ENCODE results near the gene MAPK12. TPM values are rescaled to one million over a fixed set of nuclear protein-coding genes. Genes with fewer than 3 reads are reported as not detected.

The MAPK12 gene
- total RNA-seq, 1 donor from 2014 or later = 11.4 TPM

DNA sequence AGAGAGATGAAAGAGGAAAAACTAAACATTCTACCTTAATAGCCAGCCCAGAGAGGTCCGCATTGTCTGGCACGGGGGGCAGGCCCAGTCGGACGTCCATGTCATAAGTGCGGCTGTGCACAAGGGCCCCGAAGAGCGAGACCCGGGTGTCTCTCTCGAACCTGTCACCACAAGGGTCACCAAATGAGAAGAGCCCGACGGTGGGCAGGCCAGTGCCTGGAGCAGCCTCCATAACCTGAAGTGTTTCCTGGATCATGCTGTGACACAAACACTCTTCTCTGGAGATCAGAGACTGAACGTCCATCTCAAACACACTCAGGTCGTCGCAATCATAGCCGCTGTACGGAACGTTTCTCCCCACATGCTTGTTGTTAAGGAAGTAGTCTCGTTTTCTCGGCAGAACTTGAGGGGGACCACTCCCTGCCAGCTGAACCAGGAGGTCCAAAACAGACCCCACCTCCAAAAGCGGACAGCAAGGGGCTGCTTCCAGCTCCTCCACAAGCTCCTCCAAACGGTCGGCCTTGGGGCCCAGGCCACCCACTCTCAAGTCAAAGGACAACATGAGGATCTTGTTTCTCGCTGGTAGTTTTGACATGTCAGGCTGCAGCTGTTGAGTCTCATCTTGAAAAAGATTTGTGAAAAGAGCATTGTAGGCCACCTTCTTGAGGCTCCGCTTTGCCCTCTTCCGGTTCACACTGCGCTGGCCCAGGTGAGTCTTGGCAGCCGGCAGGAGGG, 17.6 kb downstream of the MAPK12 start:
- no peak for FAIRE-seq
- DNase-seq (ENCODE audit: low spot score in 2 of 2) = no peak

DNA sequence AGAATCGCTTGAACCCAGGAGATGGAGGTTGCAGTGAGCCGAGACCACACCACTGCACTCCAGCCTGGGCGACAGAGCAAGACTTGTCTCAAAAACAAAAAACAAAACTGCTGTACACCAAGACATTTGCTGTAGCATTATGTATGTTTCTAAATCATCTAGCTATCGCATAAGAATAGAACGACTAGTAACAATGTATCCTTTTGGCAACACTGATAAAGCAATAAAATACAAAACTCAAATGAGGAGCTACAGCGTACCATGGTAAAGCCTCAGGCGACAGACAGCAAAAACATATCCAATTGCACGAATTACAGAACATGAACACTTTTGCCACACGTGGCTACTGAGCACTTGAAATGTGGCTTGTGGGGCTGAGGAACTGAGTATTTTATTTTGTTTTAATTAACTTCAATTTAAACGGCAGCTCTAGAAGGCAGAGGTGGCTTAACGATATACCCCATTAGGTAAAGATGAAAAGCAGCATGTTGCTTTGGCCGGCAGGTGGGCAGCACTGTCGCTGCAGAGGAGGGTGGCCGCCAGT, 19.0 kb downstream of the MAPK12 start:
- FAIRE-seq = no peak
- no peak for DNase-seq (ENCODE audit: low spot score in 2 of 2)

DNA sequence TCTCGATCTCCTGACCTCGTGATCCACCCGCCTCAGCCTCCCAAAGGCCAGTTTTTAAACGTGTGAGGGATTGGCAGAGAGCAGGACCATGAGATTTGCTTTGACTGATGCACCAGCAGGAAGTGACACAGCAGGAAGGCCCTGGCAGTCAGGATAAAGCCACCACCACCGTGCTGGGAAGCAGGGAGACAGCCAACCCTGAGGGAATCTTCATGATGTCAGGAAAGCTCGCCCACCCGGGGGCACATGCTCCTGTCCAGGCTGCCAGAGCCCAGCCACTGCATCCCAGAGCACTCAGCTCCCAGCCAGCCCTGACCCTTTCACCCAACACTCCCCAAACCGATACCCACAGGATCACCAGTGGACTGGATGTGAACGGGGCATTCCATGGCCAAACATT, 22.7 kb downstream of the MAPK12 start:
- no peak for DNase-seq (ENCODE audit: low spot score in 2 of 2)

DNA sequence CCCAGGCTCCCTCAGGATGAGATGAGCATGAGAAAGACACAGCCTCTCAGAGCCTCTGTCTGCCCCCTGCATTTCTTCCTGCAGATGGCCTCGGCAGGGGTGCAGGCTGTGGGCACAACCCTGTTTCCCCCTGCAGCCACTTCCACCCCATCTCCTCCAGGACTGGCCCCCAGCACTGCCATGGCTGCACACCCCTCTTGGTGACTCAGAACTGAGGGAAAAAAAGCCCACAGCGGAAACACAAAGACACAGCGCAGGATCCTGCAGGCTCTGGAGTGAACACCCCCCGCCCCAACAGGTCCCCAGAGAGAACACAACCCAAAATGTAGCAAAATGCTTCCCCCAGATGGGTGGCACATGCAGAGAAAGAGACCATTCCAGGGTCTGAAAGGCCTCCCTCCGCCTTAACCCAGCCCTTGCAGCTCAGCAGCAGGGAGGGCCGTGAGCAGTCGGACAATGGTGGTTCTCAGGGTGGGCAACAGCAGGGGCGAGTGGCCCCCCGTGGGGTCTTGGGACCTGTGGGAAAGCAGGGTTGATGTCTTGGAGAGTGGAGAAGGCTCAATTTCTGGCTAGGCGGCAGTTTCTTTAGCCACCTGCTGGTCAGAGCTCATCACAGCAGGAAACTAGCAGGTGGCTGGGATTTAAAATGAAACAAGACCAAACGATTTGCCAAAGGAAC, 24.6 kb downstream of the MAPK12 start:
- DNase-seq (ENCODE audit: low spot score in 2 of 2) = no peak
- FAIRE-seq = no peak

More for the DNA sequence above, 22.7 kb downstream of the MAPK12 start:
- no peak for FAIRE-seq

DNA sequence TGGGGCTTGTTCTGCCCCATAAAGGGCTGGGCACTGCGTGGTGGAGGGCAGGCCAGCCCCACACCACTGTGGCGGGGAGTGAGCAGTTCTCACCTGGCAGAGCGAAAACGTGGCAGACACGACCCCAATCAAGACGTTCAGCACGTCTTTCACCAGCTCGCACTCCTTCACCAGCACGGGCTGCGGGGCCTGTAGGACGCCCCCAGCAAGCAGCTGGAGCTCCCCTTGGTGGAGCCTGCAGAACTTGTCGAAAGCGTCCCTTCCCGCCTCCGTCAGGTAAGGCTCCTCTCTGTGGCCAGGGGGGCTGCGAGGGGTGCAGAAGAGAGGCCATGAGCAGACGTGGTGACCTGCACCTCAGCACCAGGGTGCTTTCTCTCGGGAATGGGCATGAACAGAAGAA, 28.3 kb downstream of the MAPK12 start:
- FAIRE-seq (no peak), DNase-seq (ENCODE audit: low spot score in 2 of 2) (no peak)

DNA sequence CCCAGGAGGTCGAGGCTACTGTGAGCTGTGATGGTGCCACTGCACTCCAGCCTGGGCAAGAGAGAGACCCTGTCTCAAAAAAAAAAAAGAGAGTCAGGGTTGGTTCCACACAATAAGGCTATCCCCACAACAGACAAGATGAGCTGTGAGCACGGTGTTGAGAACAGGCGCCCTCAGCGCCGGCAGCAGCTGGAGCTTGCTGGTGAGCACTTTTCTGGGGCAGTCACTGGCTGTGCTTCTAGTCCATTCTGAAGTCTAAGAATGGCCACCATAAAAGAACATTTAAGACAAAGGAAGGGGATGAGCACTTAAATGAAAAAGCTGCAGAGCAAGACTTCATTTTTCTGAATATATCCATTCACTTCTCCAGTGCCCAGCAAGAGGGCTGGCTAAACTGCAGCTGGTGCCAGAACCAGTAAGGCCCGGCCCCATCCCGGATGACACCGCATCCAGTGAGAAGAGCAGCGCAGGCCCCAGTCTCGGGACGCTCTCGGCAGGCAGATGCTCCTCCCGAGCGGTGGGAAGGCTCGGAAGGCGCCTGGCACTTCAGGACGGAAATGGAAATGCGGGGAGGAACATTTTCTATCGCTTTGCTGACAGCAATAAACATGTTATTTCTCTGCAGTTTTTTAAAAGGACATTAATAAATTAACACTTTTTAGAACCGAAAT, 28.9 kb downstream of the MAPK12 start:
- DNase-seq (ENCODE audit: low spot score in 2 of 2) (no peak), FAIRE-seq (no peak)

DNA sequence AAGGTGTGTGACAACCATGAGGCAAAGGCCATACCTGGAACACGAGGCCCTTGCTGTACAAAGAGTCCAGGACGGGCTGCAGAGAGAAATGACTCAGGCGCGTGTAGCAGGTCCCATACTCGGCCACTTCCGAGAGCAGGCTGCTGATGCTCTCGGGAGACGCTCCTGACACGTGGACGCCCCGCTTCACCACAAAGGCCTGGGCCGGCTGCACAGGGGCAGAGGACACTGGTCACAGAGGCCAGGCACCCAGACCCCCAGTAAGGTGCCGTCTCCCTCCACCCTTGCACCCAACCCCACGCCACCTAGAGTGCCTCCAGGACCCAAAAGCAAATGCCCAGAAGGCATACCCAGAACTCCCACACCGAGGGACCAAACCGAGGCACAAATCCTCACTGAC, 32.1 kb downstream of the MAPK12 start:
- DNase-seq (ENCODE audit: low spot score in 2 of 2) (no peak), FAIRE-seq (no peak)

DNA sequence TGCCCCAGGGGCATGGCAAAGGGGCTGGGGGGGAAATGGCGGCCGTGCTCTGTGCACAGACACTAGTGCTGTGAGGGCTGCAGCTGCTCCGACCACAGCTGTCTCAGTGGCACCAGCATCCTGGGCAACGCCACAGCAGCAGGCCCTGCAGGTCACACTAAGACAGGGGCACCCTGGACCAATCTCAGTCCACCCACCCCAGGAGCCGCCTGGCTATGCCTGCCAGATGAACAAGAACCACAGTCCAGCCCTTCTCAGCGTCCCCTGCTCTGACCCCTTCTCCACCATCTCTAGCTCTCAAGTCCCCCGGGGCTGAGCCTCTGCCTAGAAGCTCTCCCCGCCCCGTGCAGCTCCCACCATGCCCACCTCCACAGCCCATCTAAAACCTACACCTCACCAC, 33.1 kb downstream of the MAPK12 start:
- FAIRE-seq (no peak), DNase-seq (ENCODE audit: low spot score in 2 of 2) (no peak)

DNA sequence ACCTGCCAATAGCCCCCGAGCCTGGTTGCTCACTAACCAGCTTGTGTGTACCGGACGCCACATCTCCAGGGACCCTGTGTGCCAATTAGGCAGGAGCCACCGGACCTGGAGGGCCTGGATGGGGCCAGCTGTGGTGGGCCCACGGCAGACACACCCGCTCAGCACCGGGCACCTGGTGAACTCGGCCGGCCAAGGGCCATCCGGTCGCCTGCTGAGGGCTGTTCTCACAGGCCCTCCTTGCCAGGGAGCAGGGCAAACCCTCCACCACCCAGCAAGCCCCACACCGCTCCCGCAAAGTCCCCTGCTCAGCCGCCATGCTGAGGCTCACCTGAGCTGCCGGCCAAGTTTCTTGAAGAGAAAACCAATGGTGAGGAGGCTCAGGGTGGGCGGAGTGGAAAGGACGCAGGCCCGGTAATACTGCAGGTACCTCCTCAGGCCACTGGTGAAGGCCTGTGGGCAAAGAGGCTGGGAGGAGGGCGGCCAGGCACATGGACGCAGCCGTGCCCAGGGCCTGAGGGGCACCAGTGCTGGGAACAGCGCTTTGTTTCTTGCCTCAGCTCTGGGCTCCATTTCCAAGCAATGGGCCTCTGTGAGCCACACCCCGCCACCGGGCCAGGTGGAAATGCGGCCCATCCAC, 33.8 kb downstream of the MAPK12 start:
- FAIRE-seq = no peak
- no peak for DNase-seq (ENCODE audit: low spot score in 2 of 2)

DNA sequence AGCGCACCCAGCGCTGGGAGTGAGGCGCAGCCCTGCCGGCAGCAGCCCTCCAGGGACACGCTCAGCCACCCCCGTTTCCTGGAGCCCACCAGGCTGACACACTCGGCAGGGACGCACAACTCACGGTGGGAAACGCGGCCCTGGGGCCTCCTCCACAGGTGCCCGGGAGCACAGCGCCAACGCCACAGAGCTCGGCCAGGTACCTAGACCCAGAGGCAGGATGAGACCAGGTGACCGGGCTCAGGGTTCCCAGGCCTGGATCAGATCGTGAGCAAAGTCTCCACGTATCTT, 34.7 kb downstream of the MAPK12 start:
- FAIRE-seq = no peak
- no peak for DNase-seq (ENCODE audit: low spot score in 2 of 2)

DNA sequence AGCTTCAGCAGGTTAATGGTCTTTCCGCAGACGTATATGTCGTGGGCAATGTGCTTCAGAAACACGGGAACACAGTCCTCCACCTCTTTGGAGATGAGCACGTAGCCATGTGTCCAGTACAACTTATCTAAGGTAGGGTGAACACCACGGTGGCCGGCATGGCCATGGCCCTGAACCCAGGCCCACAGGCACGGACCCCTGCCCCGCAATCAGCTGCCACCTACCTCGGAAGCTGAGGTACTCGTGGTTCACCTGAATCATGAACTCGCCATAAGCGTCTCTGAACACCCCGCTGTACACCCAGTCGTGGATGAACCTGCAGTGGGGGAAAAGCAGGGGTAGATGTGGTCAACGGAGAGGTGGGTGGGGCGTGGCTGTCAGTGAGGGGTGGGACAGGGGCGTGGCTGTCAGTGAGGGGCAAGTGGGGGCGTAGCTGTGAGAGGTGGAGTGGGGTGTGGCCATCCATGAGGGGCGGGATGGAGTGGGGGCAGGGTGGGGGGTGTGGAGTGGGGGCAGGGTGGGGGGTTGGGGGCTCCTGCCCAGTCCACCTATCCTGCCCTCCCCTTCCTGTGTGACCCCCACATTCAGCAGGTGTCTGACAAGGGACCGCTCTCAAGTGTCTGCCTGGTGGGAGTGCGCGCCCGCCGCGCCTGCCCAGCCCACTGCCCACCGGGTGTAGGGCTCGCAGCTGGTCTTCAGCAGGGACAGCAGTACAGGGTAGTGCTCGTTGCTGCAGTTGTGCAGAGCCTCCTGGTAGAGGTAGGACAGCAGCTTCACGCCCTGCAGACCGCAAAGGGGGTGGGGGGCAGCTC, 35.2 kb downstream of the MAPK12 start:
- FAIRE-seq (no peak), DNase-seq (ENCODE audit: low spot score in 2 of 2) (no peak)

DNA sequence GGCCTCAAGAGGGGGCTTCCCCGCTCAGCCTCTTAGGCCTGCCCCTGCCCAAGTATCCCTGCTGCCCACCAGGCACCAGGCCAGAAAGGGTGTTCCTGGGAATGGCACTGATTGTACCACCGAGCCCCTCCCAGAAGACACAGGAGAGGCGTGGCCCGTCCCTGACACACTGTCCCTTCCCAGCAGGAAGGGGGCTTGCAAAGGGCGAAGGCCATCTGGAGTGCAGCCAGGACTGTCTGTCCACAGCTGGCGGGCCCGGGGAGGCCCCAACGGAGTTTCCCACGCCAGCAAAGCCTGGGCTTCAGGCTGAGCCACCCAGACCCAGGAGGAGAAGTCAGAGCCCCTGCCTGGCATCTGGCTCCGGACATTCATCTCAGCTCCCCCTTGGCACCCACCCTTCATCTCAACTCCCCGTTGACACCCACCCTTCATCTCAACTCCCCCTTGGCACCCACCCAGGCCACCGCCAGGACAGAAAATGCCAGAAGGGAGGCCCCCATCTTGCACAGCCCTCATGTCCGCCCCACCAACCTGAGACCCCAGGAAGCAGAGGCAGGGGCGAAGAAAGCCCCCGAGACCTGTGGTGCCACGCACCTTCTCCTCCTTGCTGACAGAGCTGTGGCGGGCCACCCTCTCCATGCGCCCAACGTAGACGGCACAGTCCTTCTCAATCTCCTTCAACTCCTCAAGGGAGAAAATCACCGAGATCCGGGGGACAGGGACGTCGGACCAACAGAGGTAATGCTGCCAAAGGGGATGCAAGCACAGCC, 36.1 kb downstream of the MAPK12 start:
- no peak for FAIRE-seq
- no peak for DNase-seq (ENCODE audit: low spot score in 2 of 2)

DNA sequence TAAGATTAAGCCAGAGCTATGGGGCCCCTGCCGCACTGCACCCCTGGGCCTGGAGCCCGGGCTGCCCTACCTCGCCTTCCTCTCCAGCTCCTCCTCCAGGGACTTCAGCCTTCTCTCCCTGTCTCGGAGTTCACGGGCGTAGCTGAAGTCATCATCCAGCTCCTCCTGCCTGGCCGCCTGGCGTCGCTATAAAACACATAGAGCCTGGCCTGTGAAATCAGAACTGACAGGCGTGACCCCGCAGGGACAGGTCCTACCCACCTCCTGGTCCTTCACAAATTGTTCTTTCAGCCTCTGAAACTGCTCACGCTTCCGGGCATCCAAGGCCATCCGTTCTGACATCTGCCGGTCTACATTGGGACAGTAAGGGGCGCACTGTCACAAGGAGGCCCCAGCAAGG, 37.4 kb downstream of the MAPK12 start:
- no peak for DNase-seq (ENCODE audit: low spot score in 2 of 2)
- FAIRE-seq = no peak

DNA sequence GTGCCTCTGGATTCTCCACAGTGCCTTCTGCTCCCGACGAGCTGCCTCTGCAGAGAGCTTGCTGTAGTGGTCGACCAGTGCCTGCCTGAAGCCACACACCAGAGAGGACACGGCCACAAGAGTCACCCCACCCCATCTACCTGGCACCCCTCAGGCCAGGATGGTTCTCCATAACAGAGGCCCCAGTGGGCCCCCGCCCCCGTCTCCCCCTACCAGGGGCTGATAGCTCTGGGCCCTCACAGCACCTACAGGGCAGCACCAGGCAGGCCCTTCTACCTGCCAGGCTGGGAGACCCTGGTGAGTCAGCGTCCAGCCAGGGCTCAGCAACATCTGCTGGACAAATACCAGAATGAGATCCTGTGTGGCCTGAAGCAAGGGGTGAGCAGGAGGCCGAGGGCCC, 39.0 kb downstream of the MAPK12 start:
- DNase-seq (ENCODE audit: low spot score in 2 of 2) (no peak), FAIRE-seq (no peak)

DNA sequence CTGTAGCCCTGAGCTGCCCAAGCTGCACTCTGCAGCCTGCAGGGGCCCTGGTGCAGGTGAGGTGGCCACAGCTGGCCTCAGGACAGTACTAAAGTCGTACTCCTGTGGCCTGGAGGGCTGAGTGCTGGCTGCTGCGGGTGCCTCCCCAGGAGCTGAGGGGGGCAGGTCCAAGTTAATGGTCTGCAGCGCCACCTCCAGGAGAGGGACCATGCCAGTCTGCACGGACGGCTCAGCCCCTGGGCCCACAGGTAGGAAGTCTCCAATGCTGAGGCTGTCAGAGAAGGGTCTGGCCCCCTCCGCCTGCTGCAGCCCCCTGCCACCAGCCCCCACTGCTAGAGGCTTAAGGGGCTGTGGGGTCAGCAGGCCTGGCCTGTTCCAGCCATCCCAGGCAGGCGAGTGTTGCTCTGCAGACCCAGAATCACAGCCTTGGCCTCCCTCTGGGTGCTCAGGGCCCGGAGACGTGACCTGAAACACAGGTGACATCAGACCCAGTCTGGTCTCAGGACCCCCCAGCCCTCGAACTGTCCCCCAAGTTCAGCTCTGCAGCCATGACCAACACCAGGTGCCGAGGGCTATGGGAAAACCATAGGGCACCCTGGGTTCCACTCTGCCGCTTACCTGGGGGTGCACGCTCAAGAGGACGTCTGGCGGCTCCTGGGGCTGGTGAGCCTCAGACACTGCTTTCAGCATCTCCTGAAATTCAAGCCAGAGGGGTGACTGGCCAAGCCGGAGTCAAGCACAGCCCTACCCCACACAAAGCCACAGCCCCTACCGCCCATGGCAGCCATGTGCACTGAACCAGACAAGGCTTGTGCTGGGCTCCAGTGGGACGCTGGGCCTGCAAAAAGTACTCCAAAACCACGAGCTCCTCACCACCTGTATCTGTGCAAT, 39.8 kb downstream of the MAPK12 start:
- DNase-seq (ENCODE audit: low spot score in 2 of 2) (no peak), FAIRE-seq (no peak)

DNA sequence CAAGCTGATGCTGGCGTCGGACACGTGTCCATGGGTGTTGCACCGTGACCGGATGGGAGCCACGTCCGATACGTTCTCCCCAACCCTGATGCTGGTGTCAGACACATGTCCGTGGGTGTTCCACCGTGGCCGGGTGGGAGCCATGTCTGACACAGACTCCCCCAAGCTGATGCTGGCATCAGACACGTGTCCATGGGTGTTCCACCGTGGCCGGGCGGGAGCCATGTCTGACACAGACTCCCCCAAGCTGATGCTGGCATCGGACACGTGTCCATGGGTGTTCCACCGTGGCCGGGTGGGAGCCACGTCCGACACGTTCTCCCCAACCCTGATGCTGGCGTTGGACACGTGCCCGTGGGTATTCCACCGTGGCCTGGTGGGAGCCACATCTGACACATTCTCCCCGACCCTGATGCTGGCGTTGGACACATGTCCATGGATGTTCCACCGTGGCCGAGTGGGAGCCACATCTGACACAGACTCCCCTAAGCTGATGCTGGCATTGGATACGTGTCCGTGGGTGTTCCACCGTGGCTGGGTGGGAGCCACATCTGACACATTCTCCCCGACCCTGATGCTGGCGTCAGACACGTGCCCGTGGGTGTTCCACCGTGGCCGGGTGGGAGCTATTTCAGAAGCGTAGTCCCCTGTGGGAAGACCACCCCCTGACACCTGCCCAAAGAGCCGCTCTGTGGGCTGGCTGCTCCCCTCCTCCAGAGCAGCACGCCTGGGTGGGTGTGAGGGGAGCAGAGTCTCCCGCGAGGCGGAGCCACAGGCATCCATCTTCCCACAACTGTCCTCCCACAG, 40.7 kb downstream of the MAPK12 start:
- no peak for FAIRE-seq
- DNase-seq (ENCODE audit: low spot score in 2 of 2) = no peak

DNA sequence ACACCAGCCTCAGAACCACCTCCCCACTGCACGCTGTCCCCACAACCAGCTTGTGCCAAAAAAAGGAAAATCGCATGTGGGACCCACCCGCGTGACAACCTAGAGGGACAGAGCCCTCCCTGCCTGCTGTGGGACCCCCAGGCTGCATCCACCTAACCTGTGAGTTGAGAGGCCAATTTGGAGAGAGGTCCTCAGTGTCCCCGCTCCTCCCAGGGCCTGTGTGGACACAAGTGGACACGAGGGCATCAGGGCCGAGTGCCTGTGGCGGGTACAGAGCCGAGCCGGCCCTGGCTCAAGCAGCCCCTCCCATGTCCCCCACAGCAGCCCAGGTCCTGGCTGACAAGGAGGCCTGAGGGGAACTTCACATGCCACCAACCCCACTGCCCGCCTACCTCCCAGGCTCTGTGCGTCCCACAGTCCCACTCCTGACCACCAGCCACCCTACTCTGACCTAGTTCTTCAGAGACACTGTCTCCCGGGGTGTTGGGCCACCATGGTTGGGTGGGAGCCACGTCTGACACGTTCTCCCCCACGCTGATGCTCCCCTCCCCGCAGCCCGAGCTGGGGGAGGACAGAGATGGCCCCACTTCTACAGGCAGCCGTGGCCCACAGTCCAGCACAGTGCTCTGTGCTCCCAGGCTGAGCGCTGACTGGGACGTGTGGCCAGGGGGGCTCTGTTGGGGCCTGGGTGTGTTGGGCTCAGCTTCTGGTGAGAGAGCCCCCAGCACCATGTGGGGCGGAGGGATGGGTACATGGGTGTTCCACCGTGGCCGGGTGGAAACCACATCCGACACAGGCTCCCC, 41.5 kb downstream of the MAPK12 start:
- DNase-seq (ENCODE audit: low spot score in 2 of 2) = no peak
- FAIRE-seq = no peak

Data from frontal cortex (tissue), 4 donors.